HEK293 (cell line): ENCODE measurements around the gene HDDC2.

Source experiments
- CTCF ChIP-seq: fragments of 450-650 bp; formaldehyde crosslinking; IDR thresholded peaks from 2 replicates; pipeline ENCODE4 v1.5.1; 2016; ENCODE audit warnings: missing biosample characterization, missing genetic modification characterization
- MZF1 ChIP-seq: fragments of 450-650 bp; formaldehyde crosslinking; IDR thresholded peaks from 2 replicates; pipeline ENCODE4 v1.5.1; 2017; ENCODE audit warnings: missing biosample characterization, missing genetic modification characterization, borderline replicate concordance
- ZBTB7A ChIP-seq: fragments of 450-650 bp; formaldehyde crosslinking; IDR thresholded peaks from 2 replicates; pipeline ENCODE4 v1.5.1; 2016; ENCODE audit warnings: low read depth, missing biosample characterization, missing genetic modification characterization

- TF ChIP-seq ZBTB7A (tag by site-specific recombination) (no peak), CTCF (tag by site-specific recombination) (no peak), MZF1 (no peak)
These were observed 15.8 kb downstream of the HDDC2 start for GRCh38 chr6:125285936-125286335.
